ENCODE data around the gene FOXP1. TPM values are rescaled to one million over a fixed set of nuclear protein-coding genes. Genes with fewer than 3 reads are reported as not detected.

Gene FOXP1
- total and polyA plus RNA-seq, 2 donors (not counting 1 experiment from before 2014, with no cell fraction given) = 70.3 to 101 TPM

- peaks cover 2% of the 10 kb centered on the region for H3K4me1 ChIP-seq (ENCODE audit: control insufficient read depth, extremely low read depth, insufficient read depth, low read length)
- DNase-seq (ENCODE audit: low read depth in 2 of 2) = no peak
- H3K9me3 ChIP-seq (ENCODE audit: control insufficient read depth, insufficient read depth, low read depth, low read length) = no peaks in the 10 kb centered on the region
- H3K79me2 ChIP-seq (ENCODE audit: control insufficient read depth, insufficient read depth, low read length) = peaks cover 79% of the 10 kb centered on the region
- no peak overlapping the region for H3K9ac ChIP-seq (ENCODE audit: insufficient read depth, low read length)
- peaks cover 26% of the 10 kb centered on the region for H3K36me3 ChIP-seq (ENCODE audit: control insufficient read depth, insufficient read depth, low read length)
- no peak overlapping the region for H3K4me3 ChIP-seq (replicated peaks in 1 of 4; ENCODE audit: control extremely low read depth in 1 of 4, insufficient read depth in 1 of 4, low read depth in 3 of 4, low read length in 4 of 4)
- no peak overlapping the region for H3K27ac ChIP-seq (ENCODE audit: insufficient read depth, low read length)
- no peak for TF ChIP-seq CTCF (conservative IDR thresholded peaks at IDR 0.05 in 1 of 2, IDR thresholded peaks at IDR 0.05 in 1 of 2; ENCODE audit: low read depth in 1 of 2, low read length in 2 of 2)
- no peak for TF ChIP-seq EZH2 (IDR thresholded peaks at IDR 0.05; ENCODE audit: low read length, missing control alignments)
- H2AFZ ChIP-seq (ENCODE audit: low read length) = no peak overlapping the region
- no peaks in the 10 kb centered on the region for H4K20me1 ChIP-seq (ENCODE audit: control insufficient read depth, extremely low read depth, insufficient read depth, low read length)
- no peak overlapping the region for H3K4me2 ChIP-seq (ENCODE audit: extremely low read depth, insufficient read depth, low read length)
- H3K27me3 ChIP-seq (ENCODE audit: control insufficient read depth, insufficient read depth, low read length) = no peaks in the 10 kb centered on the region
These were observed 540.8 kb downstream of the FOXP1 start for GRCh38 chr3:71042759-71043158.

GRCh38 chr3:71041371-71041770 lies 542.2 kb downstream of the FOXP1 start:
- H3K4me3 ChIP-seq (replicated peaks in 1 of 4; ENCODE audit: control extremely low read depth in 1 of 4, insufficient read depth in 1 of 4, low read depth in 3 of 4, low read length in 4 of 4) = no peak overlapping the region
- no peak for DNase-seq (ENCODE audit: low read depth in 2 of 2)
- no peaks in the 10 kb centered on the region for H3K27me3 ChIP-seq (ENCODE audit: control insufficient read depth, insufficient read depth, low read length)
- H3K4me1 ChIP-seq (ENCODE audit: control insufficient read depth, extremely low read depth, insufficient read depth, low read length) = peaks cover 2% of the 10 kb centered on the region
- no peak for TF ChIP-seq EZH2 (IDR thresholded peaks at IDR 0.05; ENCODE audit: low read length, missing control alignments)
- TF ChIP-seq CTCF (conservative IDR thresholded peaks at IDR 0.05 in 1 of 2, IDR thresholded peaks at IDR 0.05 in 1 of 2; ENCODE audit: low read depth in 1 of 2, low read length in 2 of 2) = no peak
- H3K4me2 ChIP-seq (ENCODE audit: extremely low read depth, insufficient read depth, low read length) = no peak overlapping the region
- H3K9ac ChIP-seq (ENCODE audit: insufficient read depth, low read length) = no peak overlapping the region
- peaks cover 79% of the 10 kb centered on the region for H3K79me2 ChIP-seq (ENCODE audit: control insufficient read depth, insufficient read depth, low read length)
- no peak overlapping the region for H3K27ac ChIP-seq (ENCODE audit: insufficient read depth, low read length)
- no peaks in the 10 kb centered on the region for H3K9me3 ChIP-seq (ENCODE audit: control insufficient read depth, insufficient read depth, low read depth, low read length)
- H3K36me3 ChIP-seq (ENCODE audit: control insufficient read depth, insufficient read depth, low read length) = peaks cover 20% of the 10 kb centered on the region
- H4K20me1 ChIP-seq (ENCODE audit: control insufficient read depth, extremely low read depth, insufficient read depth, low read length) = no peaks in the 10 kb centered on the region
- H2AFZ ChIP-seq (ENCODE audit: low read length) = no peak overlapping the region

- Histone ChIP-seq H3K4me2 (ENCODE audit: extremely low read depth, insufficient read depth, low read length) (no peak overlapping the region), H4K20me1 (ENCODE audit: control insufficient read depth, extremely low read depth, insufficient read depth, low read length) (no peaks in the 10 kb centered on the region)
- DNase-seq (ENCODE audit: low read depth in 2 of 2) = no peak
These were observed 544.2 kb downstream of the FOXP1 start for GRCh38 chr3:71039332-71039731.

More at GRCh38 chr3:71039332-71039731, 544.2 kb downstream of the FOXP1 start:
- Histone ChIP-seq H3K9ac (ENCODE audit: insufficient read depth, low read length) (no peak overlapping the region), H3K27ac (ENCODE audit: insufficient read depth, low read length) (no peak overlapping the region), H3K9me3 (ENCODE audit: control insufficient read depth, insufficient read depth, low read depth, low read length) (no peaks in the 10 kb centered on the region), H2AFZ (ENCODE audit: low read length) (no peak overlapping the region), H3K4me1 (ENCODE audit: control insufficient read depth, extremely low read depth, insufficient read depth, low read length) (peaks cover 2% of the 10 kb centered on the region), H3K36me3 (ENCODE audit: control insufficient read depth, insufficient read depth, low read length) (peaks cover 12% of the 10 kb centered on the region), H3K27me3 (ENCODE audit: control insufficient read depth, insufficient read depth, low read length) (no peaks in the 10 kb centered on the region), H3K4me3 (replicated peaks in 1 of 4; ENCODE audit: control extremely low read depth in 1 of 4, insufficient read depth in 1 of 4, low read depth in 3 of 4, low read length in 4 of 4) (no peak overlapping the region), H3K79me2 (ENCODE audit: control insufficient read depth, insufficient read depth, low read length) (peaks cover 77% of the 10 kb centered on the region)
- TF ChIP-seq CTCF (conservative IDR thresholded peaks at IDR 0.05 in 1 of 2, IDR thresholded peaks at IDR 0.05 in 1 of 2; ENCODE audit: low read depth in 1 of 2, low read length in 2 of 2) (no peak), EZH2 (IDR thresholded peaks at IDR 0.05; ENCODE audit: low read length, missing control alignments) (no peak)

Measured in fibroblast of lung (primary cell).